GM12872 (cell line): ENCODE measurements around the gene GSG1L2.

Experiments
- CTCF ChIP-seq: IDR thresholded peaks from 3 replicates; pipeline ENCODE4 v1.5.1; 2011; ENCODE audit warnings: low read depth, mild to moderate bottlenecking, low read length, moderate library complexity; ENCODE audit not compliant: insufficient read depth

The GSG1L2 gene

GRCh38 chr17:9837551-9838471 is 15.9 kb upstream of the GSG1L2 start:
- no peak for TF ChIP-seq CTCF

DNA sequence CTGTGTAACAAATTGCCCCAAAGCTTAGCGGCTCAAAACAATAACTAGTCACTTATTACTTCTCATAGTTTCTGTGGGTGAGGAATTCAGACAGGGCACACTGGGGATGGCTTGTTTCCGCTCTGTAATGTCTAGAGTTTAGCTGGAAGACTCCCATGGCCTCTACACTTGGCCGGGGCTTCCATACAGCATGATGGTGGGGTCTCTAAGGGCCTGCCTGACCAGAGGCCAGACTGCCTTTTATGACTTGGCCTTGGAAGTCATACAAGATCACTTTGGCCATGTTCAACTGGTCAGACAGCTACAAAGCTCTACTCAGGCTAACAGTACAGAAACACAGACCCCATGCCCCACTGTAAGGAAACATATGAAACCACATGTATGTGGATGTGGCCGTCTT is 12.0 kb upstream of the GSG1L2 start:
- TF ChIP-seq CTCF: no peak

- TF ChIP-seq CTCF: no peak
Measured at GRCh38 chr17:9830711-9831110, 8.8 kb upstream of the GSG1L2 start.

- no peak for TF ChIP-seq CTCF
Measured at GRCh38 chr17:9829343-9829742, 7.5 kb upstream of the GSG1L2 start.

GRCh38 chr17:9828296-9829295 is 6.7 kb upstream of the GSG1L2 start:
- no peak for TF ChIP-seq CTCF

- TF ChIP-seq CTCF: no peak
Measured at GRCh38 chr17:9825641-9826150, 3.8 kb upstream of the GSG1L2 start, which contains the start of gene GLP2R. GLP2R (plus strand) TSS chr17:9825924; CDS start chr17:9826064, 140 bp downstream.

DNA sequence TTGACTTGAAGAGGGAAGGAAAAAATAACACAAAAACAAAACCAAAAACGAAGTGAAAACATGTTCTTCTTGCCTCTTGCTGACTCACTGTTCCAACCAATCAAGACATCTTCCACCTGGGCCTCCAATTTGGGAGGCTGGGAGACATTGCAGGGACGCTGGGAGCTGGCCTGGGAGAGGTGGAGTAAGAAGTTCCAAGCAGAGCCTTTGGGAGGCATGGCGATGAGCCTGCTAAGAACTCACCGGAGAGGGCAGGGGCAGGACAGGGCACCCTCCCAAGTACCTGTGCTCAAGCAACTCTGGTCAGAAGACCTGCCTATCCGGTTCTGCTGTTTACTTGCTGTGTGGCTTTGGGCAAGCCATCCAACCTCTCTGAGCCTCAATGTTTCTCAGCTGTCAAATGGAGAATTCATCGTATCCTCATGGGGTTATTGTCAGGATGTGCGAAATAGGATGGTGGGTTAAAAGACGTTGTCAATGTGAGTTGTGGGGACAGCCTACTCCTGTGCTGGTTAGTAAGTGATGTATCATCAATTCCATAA is 3.0 kb upstream of the GSG1L2 start:
- no peak for TF ChIP-seq CTCF
